Measurements from ENCODE around the gene INTS1. TPM values are rescaled to one million over a fixed set of nuclear protein-coding genes. Genes with fewer than 3 reads are reported as not detected.

The INTS1 gene
- total and polyA plus RNA-seq, 4 experiments from 2014 or later: 6.0 to 137 (median 82.2) TPM

- POLR2A ChIA-PET (ENCODE audit: partially characterized antibody): no interaction called here
- intact Hi-C loops (cut with micrococcal nuclease): no loop called here
- H3K36me3 ChIP-seq (ENCODE audit: insufficient read depth, low read length): no peaks in the 10 kb centered on the region
- H3K27me3 ChIP-seq (ENCODE audit: insufficient read depth, low read length): no peaks in the 10 kb centered on the region
- H3K4me3 ChIP-seq (ENCODE audit: low read length in 2 of 2): no peak overlapping the region
- Mint-ChIP-seq H3K27ac (no peak overlapping the region), H3K4me1 (peaks cover 3 to 8% (median 4%) of the 10 kb centered on the region in 4 donors), H3K27me3 (no peaks in the 10 kb centered on the region), H3K9me3 (peaks cover 0 to 3% (median 0%) of the 10 kb centered on the region in 8 donors), H3K36me3 (no peaks in the 10 kb centered on the region), H3K4me3 (no peak overlapping the region)
- CTCF ChIA-PET (ENCODE audit: partially characterized antibody): no interaction called here
- no peak overlapping the region for H3K27ac ChIP-seq (ENCODE audit: low read depth, low read length)
- H3K4me1 ChIP-seq (ENCODE audit: insufficient read depth, low read length): no peaks in the 10 kb centered on the region
- no peak for DNase-seq
- no peaks in the 10 kb centered on the region for H3K9me3 ChIP-seq (ENCODE audit: control insufficient read depth in 1 of 2, low read length in 2 of 2)
Measured at GRCh38 chr7:1549357-1550004, 45.3 kb upstream of the INTS1 start.

GRCh38 chr7:1548944-1549343, 44.8 kb upstream of the INTS1 start:
- DNase-seq: peak in 1 of 5 donors; percentile 3
- no peaks in the 10 kb centered on the region for H3K4me1 ChIP-seq (ENCODE audit: insufficient read depth, low read length)

GRCh38 chr7:1548438-1548831, 44.2 kb upstream of the INTS1 start:
- ChIA-PET POLR2A (ENCODE audit: partially characterized antibody) (no interaction called here), CTCF (ENCODE audit: partially characterized antibody) (no interaction called here)
- peaks cover 0 to 3% (median 0%) of the 10 kb centered on the region in 8 donors for H3K9me3 Mint-ChIP-seq
- Histone ChIP-seq H3K27ac (ENCODE audit: low read depth, low read length) (no peak overlapping the region), H3K27me3 (ENCODE audit: insufficient read depth, low read length) (no peaks in the 10 kb centered on the region), H3K36me3 (ENCODE audit: insufficient read depth, low read length) (no peaks in the 10 kb centered on the region), H3K9me3 (ENCODE audit: control insufficient read depth in 1 of 2, low read length in 2 of 2) (no peaks in the 10 kb centered on the region), H3K4me3 (ENCODE audit: low read length in 2 of 2) (no peak overlapping the region), H3K4me1 (ENCODE audit: insufficient read depth, low read length) (no peaks in the 10 kb centered on the region)
- peak overlapping the region in 1 of 7 donors; percentile 44 for H3K27ac Mint-ChIP-seq
- H3K4me1 Mint-ChIP-seq: peaks cover 3 to 8% (median 4%) of the 10 kb centered on the region in 4 donors
- intact Hi-C loops (cut with micrococcal nuclease): no loop called here
- no peaks in the 10 kb centered on the region for H3K36me3 Mint-ChIP-seq
- H3K27me3 Mint-ChIP-seq: no peaks in the 10 kb centered on the region
- H3K4me3 Mint-ChIP-seq: peak overlapping the region in 1 of 8 donors; percentile 33
- peak in 1 of 5 donors; percentile 43 for DNase-seq

More at GRCh38 chr7:1548944-1549343, 44.8 kb upstream of the INTS1 start:
- Histone ChIP-seq H3K4me3 (ENCODE audit: low read length in 2 of 2) (no peak overlapping the region), H3K36me3 (ENCODE audit: insufficient read depth, low read length) (no peaks in the 10 kb centered on the region), H3K9me3 (ENCODE audit: control insufficient read depth in 1 of 2, low read length in 2 of 2) (no peaks in the 10 kb centered on the region), H3K27me3 (ENCODE audit: insufficient read depth, low read length) (no peaks in the 10 kb centered on the region), H3K27ac (ENCODE audit: low read depth, low read length) (no peak overlapping the region)
- Mint-ChIP-seq H3K4me1 (peaks cover 3 to 8% (median 4%) of the 10 kb centered on the region in 4 donors), H3K27me3 (no peaks in the 10 kb centered on the region), H3K36me3 (no peaks in the 10 kb centered on the region), H3K4me3 (no peak overlapping the region), H3K27ac (peak overlapping the region in 1 of 7 donors; percentile 1), H3K9me3 (peaks cover 0 to 3% (median 0%) of the 10 kb centered on the region in 8 donors)
- CTCF ChIA-PET (ENCODE audit: partially characterized antibody): no interaction called here
- POLR2A ChIA-PET (ENCODE audit: partially characterized antibody): no interaction called here
- intact Hi-C loops (cut with micrococcal nuclease): no loop called here

GRCh38 chr7:1547777-1548437, 43.7 kb upstream of the INTS1 start:
- intact Hi-C loops (cut with micrococcal nuclease): no loop called here
- H3K27me3 Mint-ChIP-seq: no peaks in the 10 kb centered on the region
- ChIA-PET CTCF (ENCODE audit: partially characterized antibody) (no interaction called here), POLR2A (ENCODE audit: partially characterized antibody) (no interaction called here)
- peaks cover 0 to 3% (median 0%) of the 10 kb centered on the region in 8 donors for H3K9me3 Mint-ChIP-seq
- peaks cover 3 to 8% (median 4%) of the 10 kb centered on the region in 4 donors for H3K4me1 Mint-ChIP-seq
- H3K36me3 ChIP-seq (ENCODE audit: insufficient read depth, low read length): no peaks in the 10 kb centered on the region
- H3K4me3 Mint-ChIP-seq: no peak overlapping the region
- H3K4me3 ChIP-seq (ENCODE audit: low read length in 2 of 2): no peak overlapping the region
- H3K27ac Mint-ChIP-seq: peak overlapping the region in 2 of 7 donors; percentile 29 to 44
- no peak overlapping the region for H3K27ac ChIP-seq (ENCODE audit: low read depth, low read length)
- H3K36me3 Mint-ChIP-seq: peaks cover 0 to under 1% of the 10 kb centered on the region in 2 donors
- no peaks in the 10 kb centered on the region for H3K27me3 ChIP-seq (ENCODE audit: insufficient read depth, low read length)
- DNase-seq: no peak
- H3K9me3 ChIP-seq (ENCODE audit: control insufficient read depth in 1 of 2, low read length in 2 of 2): no peaks in the 10 kb centered on the region
- H3K4me1 ChIP-seq (ENCODE audit: insufficient read depth, low read length): no peaks in the 10 kb centered on the region

GRCh38 chr7:1546909-1547776, 43.0 kb upstream of the INTS1 start:
- Mint-ChIP-seq H3K27me3 (no peaks in the 10 kb centered on the region), H3K9me3 (peaks cover 0 to 3% (median 0%) of the 10 kb centered on the region in 8 donors), H3K4me1 (peaks cover 3 to 8% (median 4%) of the 10 kb centered on the region in 4 donors), H3K4me3 (no peak overlapping the region), H3K36me3 (peaks cover 3 to 7% of the 10 kb centered on the region in 2 donors), H3K27ac (no peak overlapping the region)
- CTCF ChIA-PET (ENCODE audit: partially characterized antibody): no interaction called here
- DNase-seq: no peak
- H3K4me3 ChIP-seq (ENCODE audit: low read length in 2 of 2): no peak overlapping the region
- no peak overlapping the region for H3K27ac ChIP-seq (ENCODE audit: low read depth, low read length)
- intact Hi-C loops (cut with micrococcal nuclease): no loop called here
- H3K36me3 ChIP-seq (ENCODE audit: insufficient read depth, low read length): no peaks in the 10 kb centered on the region
- no peaks in the 10 kb centered on the region for H3K9me3 ChIP-seq (ENCODE audit: control insufficient read depth in 1 of 2, low read length in 2 of 2)
- POLR2A ChIA-PET (ENCODE audit: partially characterized antibody): no interaction called here
- no peaks in the 10 kb centered on the region for H3K27me3 ChIP-seq (ENCODE audit: insufficient read depth, low read length)
- H3K4me1 ChIP-seq (ENCODE audit: insufficient read depth, low read length): no peaks in the 10 kb centered on the region

- intact Hi-C loops (cut with micrococcal nuclease): no loop called here
Measured at GRCh38 chr7:1546274-1546908, 42.2 kb upstream of the INTS1 start.

More at GRCh38 chr7:1546274-1546908, 42.2 kb upstream of the INTS1 start:
- no peaks in the 10 kb centered on the region for H3K27me3 Mint-ChIP-seq
- no peaks in the 10 kb centered on the region for H3K4me1 ChIP-seq (ENCODE audit: insufficient read depth, low read length)
- DNase-seq: no peak
- peaks cover 3 to 8% (median 4%) of the 10 kb centered on the region in 4 donors for H3K4me1 Mint-ChIP-seq
- H3K4me3 Mint-ChIP-seq: no peak overlapping the region
- H3K9me3 Mint-ChIP-seq: peaks cover 0 to 3% (median 0%) of the 10 kb centered on the region in 8 donors
- H3K36me3 Mint-ChIP-seq: peaks cover 6 to 12% of the 10 kb centered on the region in 2 donors
- no peaks in the 10 kb centered on the region for H3K9me3 ChIP-seq (ENCODE audit: control insufficient read depth in 1 of 2, low read length in 2 of 2)
- no peak overlapping the region for H3K4me3 ChIP-seq (ENCODE audit: low read length in 2 of 2)
- ChIA-PET POLR2A (ENCODE audit: partially characterized antibody) (no interaction called here), CTCF (ENCODE audit: partially characterized antibody) (no interaction called here)
- H3K27ac ChIP-seq (ENCODE audit: low read depth, low read length): no peak overlapping the region
- H3K27ac Mint-ChIP-seq: peak overlapping the region in 1 of 7 donors; percentile 60
- no peaks in the 10 kb centered on the region for H3K36me3 ChIP-seq (ENCODE audit: insufficient read depth, low read length)
- no peaks in the 10 kb centered on the region for H3K27me3 ChIP-seq (ENCODE audit: insufficient read depth, low read length)
